Duodenal mucosa (tissue), 2 donors: ENCODE results near the gene STXBP1.
A peak's percentile ranks its signal among the peaks of the same experiment; 100 is the strongest.

Experiments used
- H3K27ac ChIP-seq: one replicate; pipeline ENCODE4 v1.7.0; 2013; ENCODE audit warnings: low read depth, low read length
- H3K27me3 ChIP-seq, 2 donors: one replicate each; pipeline ENCODE4 v1.7.0; 2013; ENCODE audit warnings: low read length in 2 of 2, control low read depth in 1 of 2; ENCODE audit not compliant: insufficient read depth in 2 of 2, control insufficient read depth in 1 of 2
- H3K36me3 ChIP-seq, 2 donors: one replicate each; pipeline ENCODE4 v1.7.0; 2013; ENCODE audit warnings: low read length in 2 of 2, control low read depth in 1 of 2; ENCODE audit not compliant: insufficient read depth in 2 of 2, control insufficient read depth in 1 of 2
- H3K4me1 ChIP-seq, 2 donors: one replicate each; pipeline ENCODE4 v1.7.0; 2013; ENCODE audit warnings: low read length in 2 of 2, control low read depth in 1 of 2; ENCODE audit not compliant: insufficient read depth in 2 of 2, control insufficient read depth in 1 of 2
- H3K4me3 ChIP-seq, 2 donors: one replicate each; pipeline ENCODE4 v1.7.0; 2013; ENCODE audit warnings: low read length in 2 of 2, low read depth in 1 of 2
- H3K9ac ChIP-seq, 2 donors: one replicate each; pipeline ENCODE4 v1.7.0; 2013; ENCODE audit warnings: low read length in 2 of 2, low read depth in 1 of 2
- H3K9me3 ChIP-seq, 2 donors: one replicate each; pipeline ENCODE4 v1.7.0; 2013; ENCODE audit warnings: low read length in 2 of 2, control low read depth in 1 of 2; ENCODE audit not compliant: control insufficient read depth in 1 of 2

The STXBP1 gene

DNA sequence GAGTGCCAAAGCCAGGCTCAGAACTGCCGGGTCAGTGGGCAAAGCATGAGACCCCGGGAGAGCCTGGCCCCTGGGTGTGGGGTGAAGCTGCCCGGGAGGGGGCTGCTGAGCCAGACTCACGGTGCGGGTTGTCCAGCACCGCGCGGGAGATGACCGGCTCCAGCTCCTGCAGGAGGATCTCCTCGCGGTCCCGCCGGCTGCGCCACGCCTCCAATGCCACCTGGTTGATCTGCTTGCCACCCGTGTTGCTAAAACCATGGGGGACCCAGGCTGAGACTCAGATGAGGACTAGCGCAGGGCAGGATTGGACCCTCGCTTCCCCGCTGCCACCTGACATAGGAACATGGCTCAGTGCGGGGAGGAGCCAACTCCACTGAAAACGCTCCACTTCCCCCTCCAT lies 120.4 kb downstream of the STXBP1 start:
- peaks cover 7 to 18% of the 10 kb centered on the region in 2 donors for H3K4me1 ChIP-seq
- H3K4me3 ChIP-seq = no peak overlapping the region
- no peak overlapping the region for H3K27ac ChIP-seq
- no peak overlapping the region for H3K9ac ChIP-seq
- H3K9me3 ChIP-seq = no peaks in the 10 kb centered on the region
- no peaks in the 10 kb centered on the region for H3K27me3 ChIP-seq
- H3K36me3 ChIP-seq = peaks cover 0 to 8% of the 10 kb centered on the region in 2 donors

DNA sequence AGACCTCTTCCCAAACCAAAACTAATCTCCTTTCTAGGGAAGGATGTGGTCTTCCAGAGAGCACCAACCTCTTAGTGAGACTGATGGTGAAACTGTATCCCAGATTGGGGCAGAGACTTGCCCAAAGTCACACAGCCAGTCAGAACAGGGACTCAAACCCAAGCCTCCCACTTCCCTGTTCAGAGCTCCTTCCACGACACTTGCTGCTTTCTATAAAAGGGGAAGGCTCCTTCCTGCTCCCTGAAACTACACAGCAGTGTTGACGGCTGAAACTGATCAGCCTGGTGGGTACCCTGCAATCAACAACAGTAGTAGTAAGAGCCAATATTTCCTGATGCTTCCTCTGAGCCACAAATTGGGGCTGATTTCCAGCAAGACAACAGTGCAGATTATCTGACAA lies 121.5 kb downstream of the STXBP1 start:
- H3K9me3 ChIP-seq = no peaks in the 10 kb centered on the region
- H3K4me3 ChIP-seq = peak overlapping the region in 1 of 2 donors; percentile 76
- no peak overlapping the region for H3K27ac ChIP-seq
- peaks cover 7 to 18% of the 10 kb centered on the region in 2 donors for H3K4me1 ChIP-seq
- no peaks in the 10 kb centered on the region for H3K27me3 ChIP-seq
- H3K36me3 ChIP-seq = peaks cover 0 to 8% of the 10 kb centered on the region in 2 donors
- peak overlapping the region in 1 of 2 donors; percentile 18 for H3K9ac ChIP-seq

DNA sequence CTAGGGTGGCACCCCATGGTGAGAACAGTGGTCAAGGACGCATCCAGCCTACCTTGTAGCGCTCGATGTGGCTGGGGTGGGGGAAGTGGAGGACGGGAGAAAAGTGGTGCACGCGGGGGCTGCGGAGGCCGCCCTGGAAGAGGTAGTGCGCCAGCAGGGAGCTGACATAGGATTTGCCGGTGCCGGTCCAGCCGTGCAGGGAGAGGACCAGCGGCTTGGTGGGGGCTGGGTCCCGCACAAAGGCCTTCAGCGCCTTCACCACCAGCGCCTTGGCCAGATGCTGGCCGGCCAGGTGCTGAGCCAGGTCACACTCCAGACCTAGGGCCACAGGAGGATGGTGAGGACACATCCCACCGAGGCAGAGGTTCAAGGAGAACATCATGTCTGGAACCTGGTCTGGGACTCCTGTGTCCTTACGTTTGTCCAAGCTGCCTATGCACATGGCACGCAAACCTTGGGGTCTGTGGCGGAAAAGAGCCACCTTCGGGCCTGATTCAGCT lies 122.2 kb downstream of the STXBP1 start:
- Histone ChIP-seq H3K9me3 (no peaks in the 10 kb centered on the region), H3K9ac (peak overlapping the region; percentile 55 to 60), H3K27me3 (no peaks in the 10 kb centered on the region), H3K4me3 (peak overlapping the region; percentile 72 to 76), H3K36me3 (peaks cover 0 to 8% of the 10 kb centered on the region in 2 donors), H3K4me1 (peaks cover 7 to 18% of the 10 kb centered on the region in 2 donors), H3K27ac (peak overlapping the region; percentile 92)

DNA sequence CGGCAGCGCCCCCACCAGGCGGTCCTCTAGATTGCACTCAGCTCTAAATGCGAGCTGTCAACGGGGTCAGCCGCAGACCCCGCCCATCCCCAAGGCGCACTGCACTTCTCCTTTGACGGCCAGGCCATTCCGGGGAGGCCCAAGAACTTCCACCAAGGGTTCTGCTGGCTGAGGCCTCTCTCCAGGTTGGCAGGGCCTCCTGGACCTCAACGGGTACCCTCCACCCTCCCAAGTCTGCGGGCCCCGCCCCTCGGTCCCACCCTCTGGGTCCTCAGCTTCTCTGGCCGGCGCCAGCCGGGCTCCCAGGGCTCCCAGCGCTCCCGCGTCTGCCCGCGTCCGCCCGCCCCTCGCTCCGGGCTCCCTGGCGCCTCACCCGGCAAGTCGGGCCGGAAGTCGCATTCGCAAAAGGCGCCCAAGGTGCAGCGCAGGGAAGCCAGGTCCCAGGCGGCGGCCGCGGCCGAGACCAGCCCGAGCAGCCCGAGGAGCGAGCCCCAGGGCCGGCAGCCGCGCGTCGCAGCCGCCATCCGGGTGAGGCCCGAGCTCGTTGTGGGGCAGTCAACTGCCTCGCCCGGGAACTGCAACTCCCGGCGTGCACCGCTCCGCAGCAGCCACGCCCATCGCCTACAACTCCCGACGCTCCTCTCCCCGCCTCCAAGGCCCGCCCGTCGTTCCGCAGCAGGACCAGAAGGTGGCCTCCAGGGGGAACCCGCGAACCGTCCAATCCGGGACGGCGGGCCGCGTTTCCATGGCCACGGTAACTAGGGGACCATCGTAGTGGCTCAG lies 122.9 kb downstream of the STXBP1 start, which contains the start of gene TOR2A:
Gene TOR2A (minus strand): TSS at position 548 of the 783 bp plus-strand sequence. CDS start 24 bp downstream, at position 524.
- H3K36me3 ChIP-seq = peaks cover 0 to 12% of the 10 kb centered on the region in 2 donors
- peaks cover 7 to 18% of the 10 kb centered on the region in 2 donors for H3K4me1 ChIP-seq
- no peaks in the 10 kb centered on the region for H3K9me3 ChIP-seq
- H3K9ac ChIP-seq = peak within 1 kb of the TSS; percentile 55 to 60
- no peaks in the 10 kb centered on the region for H3K27me3 ChIP-seq
- peak within 1 kb of the TSS; percentile 72 to 76 for H3K4me3 ChIP-seq
- peak within 1 kb of the TSS; percentile 92 for H3K27ac ChIP-seq

DNA sequence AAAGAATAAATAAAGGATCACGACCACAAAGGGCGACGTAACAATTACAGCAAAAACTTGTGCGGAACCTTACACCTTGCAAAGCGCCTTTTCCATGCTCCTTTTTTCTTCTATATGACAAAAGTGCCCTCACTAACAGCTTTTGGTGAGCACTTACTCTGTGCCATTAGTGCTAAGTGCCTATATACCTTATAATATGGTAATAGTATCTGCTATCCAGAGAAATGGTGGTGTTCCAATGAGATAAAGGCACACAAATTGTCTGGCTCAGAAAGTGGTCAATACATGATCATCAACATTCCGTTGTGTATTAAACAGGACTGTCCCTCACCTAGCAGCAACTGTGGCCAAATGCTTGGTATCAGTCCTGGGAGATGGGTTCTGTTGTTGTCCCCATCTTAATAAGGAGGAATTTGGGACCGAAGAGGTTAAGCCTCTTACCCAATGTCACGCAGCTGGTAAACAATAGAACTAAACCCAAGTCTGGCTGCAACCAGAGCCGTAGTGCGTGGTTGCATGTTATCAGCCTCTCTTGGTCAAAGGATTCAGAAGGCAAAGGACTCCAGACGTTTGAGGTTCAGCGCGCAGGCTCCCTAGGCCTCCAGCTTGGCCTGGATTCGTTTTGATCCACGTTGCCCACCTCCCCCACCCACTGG lies 123.6 kb downstream of the STXBP1 start:
- Histone ChIP-seq H3K27ac (no peak overlapping the region), H3K9ac (no peak overlapping the region), H3K4me3 (no peak overlapping the region)

DNA sequence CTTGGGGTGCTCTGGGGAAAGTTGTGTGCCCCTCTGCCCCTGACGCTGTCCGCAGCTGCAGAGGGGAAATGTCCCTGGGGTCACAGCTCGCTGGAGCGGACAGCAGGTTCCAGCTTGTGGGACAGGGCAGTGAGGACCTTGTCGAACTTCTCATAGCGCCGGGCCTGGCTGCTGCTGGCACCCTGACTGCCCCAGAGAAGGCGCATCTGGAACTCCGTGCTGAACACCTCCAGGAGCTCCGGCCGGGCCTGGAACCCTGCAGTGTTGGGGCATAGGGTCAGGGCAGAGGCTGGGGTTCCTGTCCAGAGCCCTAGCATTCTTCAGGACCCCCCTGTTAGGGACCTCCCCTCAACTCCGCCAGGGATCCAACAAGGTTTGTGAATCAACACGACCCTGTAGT lies 126.6 kb downstream of the STXBP1 start:
- Histone ChIP-seq H3K4me1 (peaks cover 12 to 24% of the 10 kb centered on the region in 2 donors), H3K9ac (no peak overlapping the region), H3K4me3 (no peak overlapping the region), H3K27me3 (peaks cover 4 to 7% of the 10 kb centered on the region in 2 donors), H3K36me3 (peaks cover 0 to 8% of the 10 kb centered on the region in 2 donors), H3K9me3 (no peaks in the 10 kb centered on the region), H3K27ac (no peak overlapping the region)

More for the DNA sequence above, 123.6 kb downstream of the STXBP1 start:
- Histone ChIP-seq H3K36me3 (peaks cover 0 to 16% of the 10 kb centered on the region in 2 donors), H3K9me3 (no peaks in the 10 kb centered on the region), H3K27me3 (no peaks in the 10 kb centered on the region), H3K4me1 (peaks cover 12 to 25% of the 10 kb centered on the region in 2 donors)

DNA sequence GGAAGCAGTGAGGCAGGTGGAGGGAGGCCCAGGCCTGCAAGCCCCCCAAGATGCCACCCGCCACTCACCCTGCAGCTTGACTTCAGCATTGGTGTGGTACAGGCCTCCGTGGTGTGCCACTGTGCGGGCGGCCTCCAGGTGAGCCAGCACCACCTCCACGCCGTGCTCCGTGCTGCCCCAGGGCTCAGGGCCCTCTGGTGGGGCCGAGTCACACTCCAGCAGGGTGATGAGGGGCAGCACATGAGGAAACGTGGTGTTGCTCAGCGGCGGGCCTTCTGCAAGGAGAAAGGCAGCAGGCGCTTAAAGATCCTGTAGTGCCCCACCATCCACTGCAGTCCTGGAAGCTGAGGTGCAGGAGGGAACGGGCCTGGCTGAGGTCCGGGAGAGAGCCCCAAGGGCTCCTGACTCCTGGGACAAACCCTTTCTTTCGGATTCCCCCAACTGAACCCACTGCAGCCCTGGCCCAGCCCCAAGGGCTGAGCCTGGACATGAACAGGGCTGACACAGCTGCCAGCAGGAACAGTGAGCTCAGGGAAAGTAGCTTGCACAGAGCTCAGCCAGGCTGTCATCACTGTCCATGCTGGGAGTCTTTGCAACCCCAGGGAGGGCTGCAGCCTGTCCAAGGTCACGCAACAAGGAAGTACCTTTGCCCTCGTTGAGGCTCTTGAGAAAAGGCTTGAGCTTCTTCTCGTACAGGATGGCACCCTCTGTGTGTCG lies 127.7 kb downstream of the STXBP1 start:
- Histone ChIP-seq H3K36me3 (peaks cover 0 to 8% of the 10 kb centered on the region in 2 donors), H3K4me3 (no peak overlapping the region), H3K27me3 (peaks cover 4 to 7% of the 10 kb centered on the region in 2 donors), H3K27ac (no peak overlapping the region), H3K9me3 (no peaks in the 10 kb centered on the region), H3K9ac (no peak overlapping the region), H3K4me1 (peaks cover 5 to 14% of the 10 kb centered on the region in 2 donors)

DNA sequence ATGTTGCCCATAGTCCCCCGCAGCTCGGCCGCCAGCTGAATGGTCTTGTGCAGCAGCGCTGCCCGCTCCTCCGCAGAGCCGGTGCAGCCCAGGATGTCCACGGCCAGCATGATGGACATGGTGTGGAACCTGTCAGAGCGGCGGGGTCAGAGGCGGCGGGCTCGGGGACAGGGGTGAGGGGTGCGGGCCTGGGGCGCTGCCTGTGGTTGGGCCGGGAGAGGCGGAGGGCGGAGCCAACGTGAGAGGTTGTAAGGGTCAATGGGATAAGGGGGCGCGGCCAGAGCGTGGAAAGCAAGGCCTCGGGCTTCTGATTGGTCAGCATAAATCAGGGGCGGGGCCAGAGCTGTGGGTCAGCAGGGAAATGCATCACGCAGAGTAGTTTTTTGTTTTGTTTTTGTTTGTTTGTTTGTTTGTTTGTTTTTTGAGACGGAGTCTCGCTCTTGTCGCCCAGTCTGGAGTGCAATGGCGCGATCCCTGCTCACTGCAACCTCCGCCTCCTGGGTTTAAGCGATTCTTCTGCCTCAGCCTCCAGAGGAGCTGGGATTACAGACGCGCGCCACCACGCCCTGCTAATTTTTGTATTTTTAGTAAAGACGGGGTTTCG lies 129.9 kb downstream of the STXBP1 start:
- peaks cover 5 to 7% of the 10 kb centered on the region in 2 donors for H3K4me1 ChIP-seq
- no peaks in the 10 kb centered on the region for H3K9me3 ChIP-seq
- no peak overlapping the region for H3K27ac ChIP-seq
- no peak overlapping the region for H3K9ac ChIP-seq
- H3K36me3 ChIP-seq = peaks cover 0 to 11% of the 10 kb centered on the region in 2 donors
- H3K27me3 ChIP-seq = peaks cover 4 to 7% of the 10 kb centered on the region in 2 donors
- no peak overlapping the region for H3K4me3 ChIP-seq
